KOPT-K1 (cell line): Measurements from ENCODE around the gene NLRP6.
"Not testable (repeated sequence)": the region's sequence is repeated elsewhere in the genome, so short reads cannot be mapped to it uniquely, and the experiment has no call there.

Experiments
- H3K27ac ChIP-seq: fragments of 200-600 bp; sonication (generic); 2 replicates; pipeline ENCODE4 v1.5.1; 2016; ENCODE audit warnings: antibody characterized with exemption, mild to moderate bottlenecking, low read depth, low read length; ENCODE audit not compliant: poor library complexity, severe bottlenecking
- H3K36me3 ChIP-seq: fragments of 200-600 bp; sonication (generic); 2 replicates; pipeline ENCODE4 v1.5.1; 2017; ENCODE audit warnings: antibody characterized with exemption, mild to moderate bottlenecking, low read length, moderate library complexity; ENCODE audit not compliant: insufficient read depth
- H3K9me3 ChIP-seq: fragments of 200-600 bp; sonication (generic); 2 replicates; pipeline ENCODE4 v1.5.1; 2017; ENCODE audit warnings: antibody characterized with exemption, low read length, mild to moderate bottlenecking; ENCODE audit not compliant: insufficient read depth, poor library complexity, severe bottlenecking

NLRP6 gene

GRCh38 chr11:283405-284104 is 5.3 kb downstream of the NLRP6 start:
- Histone ChIP-seq H3K9me3 (no peaks in the 10 kb centered on the region), H3K27ac (no peak overlapping the region), H3K36me3 (no peaks in the 10 kb centered on the region)

GRCh38 chr11:284105-285020 is 6.2 kb downstream of the NLRP6 start:
- Histone ChIP-seq H3K36me3 (no peaks in the 10 kb centered on the region), H3K9me3 (no peaks in the 10 kb centered on the region), H3K27ac (no peak overlapping the region)

GRCh38 chr11:285021-285893 is 7.0 kb downstream of the NLRP6 start:
- Histone ChIP-seq H3K9me3 (no peaks in the 10 kb centered on the region), H3K36me3 (no peaks in the 10 kb centered on the region), H3K27ac (no peak overlapping the region)

- no peak overlapping the region for H3K27ac ChIP-seq
- H3K36me3 ChIP-seq = peaks cover 1% of the 10 kb centered on the region; the same call in 1 of the 2 replicates
- H3K9me3 ChIP-seq = no peaks in the 10 kb centered on the region
These were observed 7.7 kb downstream of the NLRP6 start for GRCh38 chr11:285894-286220.

GRCh38 chr11:286977-287820 is 9.0 kb downstream of the NLRP6 start:
- Histone ChIP-seq H3K27ac (peak overlapping the region; percentile 99), H3K36me3 (peaks cover 15% of the 10 kb centered on the region)
- H3K9me3 ChIP-seq = not testable (repeated sequence)

- peak overlapping the region; percentile 99 for H3K27ac ChIP-seq
- no peaks in the 10 kb centered on the region for H3K9me3 ChIP-seq
- peaks cover 22% of the 10 kb centered on the region for H3K36me3 ChIP-seq
These were observed 9.7 kb downstream of the NLRP6 start for GRCh38 chr11:287821-288477.

- Histone ChIP-seq H3K36me3 (peaks cover 30% of the 10 kb centered on the region), H3K9me3 (no peaks in the 10 kb centered on the region), H3K27ac (peak within 1 kb of the TSS; percentile 99)
These were observed 10.5 kb downstream of the NLRP6 start, which contains the start of gene PGGHG for GRCh38 chr11:288478-289397. TSS of gene PGGHG (plus strand) at chr11:289126. CDS start at chr11:289817, 691 bp downstream.

GRCh38 chr11:289398-289711 is 11.1 kb downstream of the NLRP6 start:
- Histone ChIP-seq H3K27ac (peak overlapping the region; percentile 99), H3K36me3 (peaks cover 36% of the 10 kb centered on the region), H3K9me3 (no peaks in the 10 kb centered on the region)

GRCh38 chr11:289712-290620 is 11.8 kb downstream of the NLRP6 start:
- peak overlapping the region; percentile 99 for H3K27ac ChIP-seq
- peaks cover 42% of the 10 kb centered on the region for H3K36me3 ChIP-seq

GRCh38 chr11:290621-291231 is 12.5 kb downstream of the NLRP6 start:
- H3K27ac ChIP-seq = peak overlapping the region; percentile 99
- H3K36me3 ChIP-seq = peaks cover 50% of the 10 kb centered on the region
- no peaks in the 10 kb centered on the region for H3K9me3 ChIP-seq

More at GRCh38 chr11:289712-290620, 11.8 kb downstream of the NLRP6 start:
- H3K9me3 ChIP-seq = no peaks in the 10 kb centered on the region

- H3K27ac ChIP-seq = peak overlapping the region; percentile 99
- peaks cover 58% of the 10 kb centered on the region for H3K36me3 ChIP-seq
- H3K9me3 ChIP-seq = no peaks in the 10 kb centered on the region
These were observed 13.3 kb downstream of the NLRP6 start for GRCh38 chr11:291281-292210.
